Fibroblast of lung (primary cell): ENCODE data around the gene TCP11. TPM values are rescaled to one million over a fixed set of nuclear protein-coding genes. Genes with fewer than 3 reads are reported as not detected.

Source experiments
- DNase-seq, 2 donors: peaks; one replicate each; pipeline versions ENCODE4 v3.0.0 to v3.0.0-alpha.2; 2010; ENCODE audit warnings: low read depth in 2 of 2
- H2AFZ ChIP-seq: 2 replicates; pipeline ENCODE4 v1.5.1; 2012; ENCODE audit warnings: low read length, control low read depth, inconsistent platforms
- H3K27ac ChIP-seq: 2 replicates; pipeline ENCODE4 v1.5.1; 2011; ENCODE audit warnings: low read length, control low read depth; ENCODE audit not compliant: insufficient read depth
- H3K27me3 ChIP-seq: 2 replicates; pipeline ENCODE4 v1.5.1; 2011; ENCODE audit warnings: mild to moderate bottlenecking, low read length; ENCODE audit not compliant: control insufficient read depth, insufficient read depth
- H3K36me3 ChIP-seq: 2 replicates; pipeline ENCODE4 v1.5.1; 2011; ENCODE audit warnings: low read length; ENCODE audit not compliant: control insufficient read depth, insufficient read depth
- H3K4me1 ChIP-seq: 2 replicates; pipeline ENCODE4 v1.5.1; 2011; ENCODE audit warnings: low read length; ENCODE audit not compliant: control insufficient read depth, insufficient read depth; ENCODE audit errors: extremely low read depth
- H3K4me2 ChIP-seq: 2 replicates; pipeline ENCODE4 v1.5.1; 2011; ENCODE audit warnings: low read length, control low read depth; ENCODE audit not compliant: insufficient read depth; ENCODE audit errors: extremely low read depth
- H3K4me3 ChIP-seq, 4 experiments: fragments of 200-600 bp in 1 of 4; sonication (generic) in 1 of 4; replicated peaks in 1 of 4; 2 replicates each; pipeline ENCODE4 v1.5.1; 2011 to 2016; ENCODE audit warnings: low read length in 4 of 4, low read depth in 3 of 4, mild to moderate bottlenecking in 3 of 4, control low read depth in 2 of 4, inconsistent platforms in 1 of 4, mixed read lengths in 1 of 4; ENCODE audit not compliant: insufficient read depth in 1 of 4; ENCODE audit errors: control extremely low read depth in 1 of 4
- H3K79me2 ChIP-seq: 2 replicates; pipeline ENCODE4 v1.5.1; 2012; ENCODE audit warnings: mild to moderate bottlenecking, low read length, inconsistent platforms; ENCODE audit not compliant: control insufficient read depth, insufficient read depth
- H3K9ac ChIP-seq: 2 replicates; pipeline ENCODE4 v1.5.1; 2011; ENCODE audit warnings: mild to moderate bottlenecking, low read length, control low read depth; ENCODE audit not compliant: insufficient read depth
- H3K9me3 ChIP-seq: 2 replicates; pipeline ENCODE4 v1.5.1; 2012; ENCODE audit warnings: low read depth, low read length; ENCODE audit not compliant: control insufficient read depth, insufficient read depth
- H4K20me1 ChIP-seq: 2 replicates; pipeline ENCODE4 v1.5.1; 2011; ENCODE audit warnings: low read length; ENCODE audit not compliant: control insufficient read depth, insufficient read depth; ENCODE audit errors: extremely low read depth
- EZH2 ChIP-seq: IDR thresholded peaks from 2 replicates; pipeline ENCODE4 v1.5.1; 2012; ENCODE audit warnings: low read length, control low read depth, mild to moderate bottlenecking; ENCODE audit errors: missing control alignments
- polyA plus RNA-seq, 2 donors: library from polyadenylated mRNA; depleted of rRNA in 1 of 2; stranded (reverse) in 1 of 2; unstranded in 1 of 2; fragments of >200 nt; gene quantifications; 2 replicates each; pipeline ENCODE4 v1.2.1, GENCODE V29; 2011 to 2012; ENCODE audit warnings: missing spikeins in 1 of 2
- total RNA-seq: library from RNA; depleted of rRNA; stranded (reverse); fragments of >200 nt; gene quantifications from 2 replicates; pipeline ENCODE4 v1.2.1, GENCODE V29; 2014
- TF ChIP-seq, protein P1 (sequence below), 2 donors: IDR thresholded peaks in 1 of 2; conservative IDR thresholded peaks in 1 of 2; 1 replicate in 1 of 2; 2 replicates in 1 of 2; pipeline ENCODE4 v1.5.1; 2011 to 2012; ENCODE audit warnings: low read length in 2 of 2, control low read depth in 1 of 2, inconsistent platforms in 1 of 2, low read depth in 1 of 2, mild to moderate bottlenecking in 1 of 2

TCP11 gene
- total and polyA plus RNA-seq, 2 donors (not counting 1 experiment from before 2014, with no cell fraction given), result 0.17 to 0.24 TPM

DNA sequence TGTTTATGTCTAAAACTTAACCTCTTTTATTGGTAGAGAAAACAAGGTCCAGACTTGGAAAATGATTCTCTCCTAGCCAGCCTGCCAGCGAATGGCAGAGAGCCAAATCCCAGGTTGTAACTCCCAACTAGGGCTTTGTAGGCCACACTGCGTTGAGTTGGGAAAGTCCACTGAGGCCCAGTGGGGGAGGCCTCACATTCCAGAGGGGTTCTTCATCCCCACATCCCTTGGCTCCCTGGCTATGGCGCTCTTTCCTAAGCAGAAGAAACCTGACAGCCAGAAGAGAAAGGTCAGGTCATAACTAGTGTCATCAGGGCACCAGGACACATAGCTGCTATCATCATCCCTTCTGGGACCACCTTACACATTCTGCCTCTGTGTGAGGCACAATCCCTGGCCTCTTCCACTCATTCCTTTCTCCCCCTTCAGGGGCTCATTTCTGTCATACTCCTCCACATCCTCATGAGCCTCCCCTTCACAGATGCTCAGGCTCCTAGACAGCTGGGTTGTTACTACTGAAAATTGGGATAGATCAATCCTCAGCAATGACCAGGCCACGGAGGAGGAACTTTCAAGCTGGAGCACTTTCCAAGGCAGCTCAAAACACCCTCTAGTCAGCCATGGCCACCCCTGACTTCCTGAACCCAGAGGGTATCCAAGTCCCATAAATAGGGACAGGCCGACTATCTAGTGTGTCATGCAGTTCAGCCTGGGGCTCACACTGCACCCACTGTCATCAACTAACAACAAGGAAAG is 48.6 kb downstream of the TCP11 start:
- H3K4me3 ChIP-seq, result no peak overlapping the region
- peaks cover 3% of the 10 kb centered on the region for H3K36me3 ChIP-seq
- no peak overlapping the region for H3K27ac ChIP-seq
- TF ChIP-seq, protein P1, sequence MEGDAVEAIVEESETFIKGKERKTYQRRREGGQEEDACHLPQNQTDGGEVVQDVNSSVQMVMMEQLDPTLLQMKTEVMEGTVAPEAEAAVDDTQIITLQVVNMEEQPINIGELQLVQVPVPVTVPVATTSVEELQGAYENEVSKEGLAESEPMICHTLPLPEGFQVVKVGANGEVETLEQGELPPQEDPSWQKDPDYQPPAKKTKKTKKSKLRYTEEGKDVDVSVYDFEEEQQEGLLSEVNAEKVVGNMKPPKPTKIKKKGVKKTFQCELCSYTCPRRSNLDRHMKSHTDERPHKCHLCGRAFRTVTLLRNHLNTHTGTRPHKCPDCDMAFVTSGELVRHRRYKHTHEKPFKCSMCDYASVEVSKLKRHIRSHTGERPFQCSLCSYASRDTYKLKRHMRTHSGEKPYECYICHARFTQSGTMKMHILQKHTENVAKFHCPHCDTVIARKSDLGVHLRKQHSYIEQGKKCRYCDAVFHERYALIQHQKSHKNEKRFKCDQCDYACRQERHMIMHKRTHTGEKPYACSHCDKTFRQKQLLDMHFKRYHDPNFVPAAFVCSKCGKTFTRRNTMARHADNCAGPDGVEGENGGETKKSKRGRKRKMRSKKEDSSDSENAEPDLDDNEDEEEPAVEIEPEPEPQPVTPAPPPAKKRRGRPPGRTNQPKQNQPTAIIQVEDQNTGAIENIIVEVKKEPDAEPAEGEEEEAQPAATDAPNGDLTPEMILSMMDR (conservative IDR thresholded peaks at IDR 0.05 in 1 of 2, IDR thresholded peaks at IDR 0.05 in 1 of 2; ENCODE audit: low read depth in 1 of 2, low read length in 2 of 2), result no peak
- no peak for TF ChIP-seq EZH2
- peak overlapping the region; percentile 54 for H3K4me2 ChIP-seq
- peak; percentile 44 to 85 for DNase-seq
- peaks cover 32% of the 10 kb centered on the region for H3K4me1 ChIP-seq
- no peak overlapping the region for H2AFZ ChIP-seq
- H4K20me1 ChIP-seq, result no peaks in the 10 kb centered on the region
- H3K27me3 ChIP-seq, result no peaks in the 10 kb centered on the region
- H3K9ac ChIP-seq, result no peak overlapping the region
- no peaks in the 10 kb centered on the region for H3K79me2 ChIP-seq
- H3K9me3 ChIP-seq, result no peaks in the 10 kb centered on the region

DNA sequence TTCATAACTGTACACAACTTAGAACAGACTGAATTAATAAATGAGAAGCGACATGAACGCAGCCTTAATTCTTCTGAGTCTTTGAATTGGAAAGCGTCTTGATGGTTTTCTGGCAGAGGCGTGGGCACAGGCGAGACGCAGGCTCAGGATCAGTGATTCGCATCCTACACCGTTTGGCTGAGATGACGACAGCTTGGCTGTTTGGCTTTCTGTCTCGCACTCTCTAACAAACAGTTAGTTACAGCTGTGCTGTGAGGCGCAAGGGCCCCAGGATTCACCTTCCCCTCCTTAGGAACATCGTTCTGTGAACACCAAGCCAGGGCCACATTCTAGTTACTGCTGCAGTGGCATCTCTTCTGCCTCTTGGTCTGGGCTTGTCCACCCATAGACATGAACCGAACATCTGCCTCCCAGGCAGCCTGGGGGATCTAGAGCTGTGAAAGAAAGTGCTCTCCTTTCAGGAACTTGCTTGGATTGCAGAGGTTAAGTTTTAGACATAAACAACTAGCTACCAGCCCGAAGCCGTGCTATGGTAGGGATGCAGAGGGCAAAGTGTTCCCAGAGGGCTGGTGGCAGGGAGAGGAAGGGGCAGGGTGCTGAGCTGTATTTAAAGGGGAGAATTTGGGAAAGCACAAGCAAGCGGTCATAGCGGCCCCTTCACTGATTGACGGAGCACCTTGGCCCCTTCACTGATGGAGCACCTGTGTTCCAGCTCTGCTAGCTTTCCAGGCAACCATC is 49.6 kb downstream of the TCP11 start:
- H3K4me2 ChIP-seq, result peak overlapping the region; percentile 44
- H3K9me3 ChIP-seq, result no peaks in the 10 kb centered on the region
- H3K27me3 ChIP-seq, result no peaks in the 10 kb centered on the region
- TF ChIP-seq EZH2, result no peak
- TF ChIP-seq, protein P1 (conservative IDR thresholded peaks at IDR 0.05 in 1 of 2, IDR thresholded peaks at IDR 0.05 in 1 of 2; ENCODE audit: low read depth in 1 of 2, low read length in 2 of 2), result no peak
- H3K79me2 ChIP-seq, result no peaks in the 10 kb centered on the region
- DNase-seq, result peak; percentile 6 to 27
- peak overlapping the region; percentile 20 for H2AFZ ChIP-seq
- H3K27ac ChIP-seq, result no peak overlapping the region
- no peaks in the 10 kb centered on the region for H4K20me1 ChIP-seq
- peaks cover 32% of the 10 kb centered on the region for H3K4me1 ChIP-seq
- peaks cover 4% of the 10 kb centered on the region for H3K36me3 ChIP-seq
- H3K4me3 ChIP-seq, result no peak overlapping the region
- H3K9ac ChIP-seq, result no peak overlapping the region

DNA sequence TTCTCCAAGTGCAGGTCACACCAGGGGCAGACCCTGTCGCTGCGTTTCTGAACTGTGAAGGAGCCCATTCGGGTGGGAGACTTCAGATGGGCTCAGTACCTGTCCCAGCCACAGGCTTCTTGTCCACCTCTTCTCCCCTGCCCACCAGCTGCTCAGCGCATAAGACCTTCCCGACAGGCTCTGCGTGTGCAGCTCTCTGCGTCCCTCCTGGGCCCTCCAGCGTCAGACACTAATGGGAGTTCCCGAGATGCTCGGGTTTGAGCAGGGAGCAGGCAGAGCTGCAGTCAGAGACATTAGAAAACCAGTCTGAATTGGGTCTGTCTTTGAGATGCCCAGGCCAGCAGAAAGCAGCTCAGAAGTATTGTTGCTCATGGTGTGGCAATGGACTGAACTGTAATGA is 50.4 kb downstream of the TCP11 start:
- no peak for DNase-seq
- no peaks in the 10 kb centered on the region for H3K79me2 ChIP-seq
- no peak overlapping the region for H2AFZ ChIP-seq
- H3K27ac ChIP-seq, result no peak overlapping the region
- no peaks in the 10 kb centered on the region for H4K20me1 ChIP-seq
- H3K9ac ChIP-seq, result no peak overlapping the region
- H3K4me3 ChIP-seq, result no peak overlapping the region
- H3K4me2 ChIP-seq, result no peak overlapping the region
- TF ChIP-seq EZH2, result no peak
- TF ChIP-seq, protein P1 (conservative IDR thresholded peaks at IDR 0.05 in 1 of 2, IDR thresholded peaks at IDR 0.05 in 1 of 2; ENCODE audit: low read depth in 1 of 2, low read length in 2 of 2), result no peak
- H3K9me3 ChIP-seq, result no peaks in the 10 kb centered on the region
- no peaks in the 10 kb centered on the region for H3K27me3 ChIP-seq
- peaks cover 4% of the 10 kb centered on the region for H3K36me3 ChIP-seq
- H3K4me1 ChIP-seq, result peaks cover 32% of the 10 kb centered on the region
